ENCODE measurements around the gene ABLIM2.

ABLIM2 gene

GRCh38 chr4:8029689-8030088 is 128.9 kb downstream of the ABLIM2 start:
- Histone ChIP-seq H3K4me1 (ENCODE audit: control insufficient read depth, insufficient read depth, low read length) (no peaks in the 10 kb centered on the region), H3K4me3 (ENCODE audit: low read length) (no peak overlapping the region), H3K36me3 (ENCODE audit: control insufficient read depth, insufficient read depth, low read length) (no peaks in the 10 kb centered on the region), H3K27me3 (ENCODE audit: control insufficient read depth, insufficient read depth, low read length) (no peaks in the 10 kb centered on the region), H3K9ac (ENCODE audit: low read length) (no peak overlapping the region), H3K9me3 (ENCODE audit: control insufficient read depth, low read length) (no peaks in the 10 kb centered on the region)

GRCh38 chr4:8028884-8029568 is 129.6 kb downstream of the ABLIM2 start:
- no peak overlapping the region for H3K4me3 ChIP-seq (ENCODE audit: low read length)
- H3K9me3 ChIP-seq (ENCODE audit: control insufficient read depth, low read length): no peaks in the 10 kb centered on the region
- H3K36me3 ChIP-seq (ENCODE audit: control insufficient read depth, insufficient read depth, low read length): no peaks in the 10 kb centered on the region
- H3K27me3 ChIP-seq (ENCODE audit: control insufficient read depth, insufficient read depth, low read length): no peaks in the 10 kb centered on the region
- H3K4me1 ChIP-seq (ENCODE audit: control insufficient read depth, insufficient read depth, low read length): no peaks in the 10 kb centered on the region
- H3K9ac ChIP-seq (ENCODE audit: low read length): no peak overlapping the region

GRCh38 chr4:8028368-8028767 is 130.2 kb downstream of the ABLIM2 start:
- Histone ChIP-seq H3K27me3 (ENCODE audit: control insufficient read depth, insufficient read depth, low read length) (no peaks in the 10 kb centered on the region), H3K4me1 (ENCODE audit: control insufficient read depth, insufficient read depth, low read length) (no peaks in the 10 kb centered on the region), H3K36me3 (ENCODE audit: control insufficient read depth, insufficient read depth, low read length) (no peaks in the 10 kb centered on the region), H3K9ac (ENCODE audit: low read length) (no peak overlapping the region), H3K9me3 (ENCODE audit: control insufficient read depth, low read length) (no peaks in the 10 kb centered on the region), H3K4me3 (ENCODE audit: low read length) (no peak overlapping the region)

- H3K36me3 ChIP-seq (ENCODE audit: control insufficient read depth, insufficient read depth, low read length): no peaks in the 10 kb centered on the region
- H3K4me1 ChIP-seq (ENCODE audit: control insufficient read depth, insufficient read depth, low read length): no peaks in the 10 kb centered on the region
- no peaks in the 10 kb centered on the region for H3K27me3 ChIP-seq (ENCODE audit: control insufficient read depth, insufficient read depth, low read length)
- no peak overlapping the region for H3K9ac ChIP-seq (ENCODE audit: low read length)
- H3K4me3 ChIP-seq (ENCODE audit: low read length): no peak overlapping the region
- no peaks in the 10 kb centered on the region for H3K9me3 ChIP-seq (ENCODE audit: control insufficient read depth, low read length)
These were observed 132.2 kb downstream of the ABLIM2 start for GRCh38 chr4:8026453-8026852.

GRCh38 chr4:8025668-8026067 is 132.9 kb downstream of the ABLIM2 start:
- H3K4me1 ChIP-seq (ENCODE audit: control insufficient read depth, insufficient read depth, low read length): no peaks in the 10 kb centered on the region
- H3K4me3 ChIP-seq (ENCODE audit: low read length): no peak overlapping the region
- no peak overlapping the region for H3K9ac ChIP-seq (ENCODE audit: low read length)
- no peaks in the 10 kb centered on the region for H3K9me3 ChIP-seq (ENCODE audit: control insufficient read depth, low read length)
- no peaks in the 10 kb centered on the region for H3K27me3 ChIP-seq (ENCODE audit: control insufficient read depth, insufficient read depth, low read length)
- no peaks in the 10 kb centered on the region for H3K36me3 ChIP-seq (ENCODE audit: control insufficient read depth, insufficient read depth, low read length)

- peaks cover 12% of the 10 kb centered on the region for H3K4me1 ChIP-seq (ENCODE audit: control insufficient read depth, insufficient read depth, low read length)
These were observed 134.4 kb downstream of the ABLIM2 start for GRCh38 chr4:8024073-8024786.

GRCh38 chr4:8023696-8024033 is 134.9 kb downstream of the ABLIM2 start:
- no peaks in the 10 kb centered on the region for H3K27me3 ChIP-seq (ENCODE audit: control insufficient read depth, insufficient read depth, low read length)

More at GRCh38 chr4:8024073-8024786, 134.4 kb downstream of the ABLIM2 start:
- Histone ChIP-seq H3K27me3 (ENCODE audit: control insufficient read depth, insufficient read depth, low read length) (no peaks in the 10 kb centered on the region), H3K9me3 (ENCODE audit: control insufficient read depth, low read length) (no peaks in the 10 kb centered on the region), H3K4me3 (ENCODE audit: low read length) (no peak overlapping the region), H3K36me3 (ENCODE audit: control insufficient read depth, insufficient read depth, low read length) (no peaks in the 10 kb centered on the region), H3K9ac (ENCODE audit: low read length) (no peak overlapping the region)

GRCh38 chr4:8022767-8023695 is 135.6 kb downstream of the ABLIM2 start:
- H3K4me1 ChIP-seq (ENCODE audit: control insufficient read depth, insufficient read depth, low read length): peaks cover 12% of the 10 kb centered on the region
- no peak overlapping the region for H3K4me3 ChIP-seq (ENCODE audit: low read length)
- no peaks in the 10 kb centered on the region for H3K27me3 ChIP-seq (ENCODE audit: control insufficient read depth, insufficient read depth, low read length)
- no peaks in the 10 kb centered on the region for H3K9me3 ChIP-seq (ENCODE audit: control insufficient read depth, low read length)
- no peak overlapping the region for H3K9ac ChIP-seq (ENCODE audit: low read length)
- no peaks in the 10 kb centered on the region for H3K36me3 ChIP-seq (ENCODE audit: control insufficient read depth, insufficient read depth, low read length)

More at GRCh38 chr4:8023696-8024033, 134.9 kb downstream of the ABLIM2 start:
- no peak overlapping the region for H3K4me3 ChIP-seq (ENCODE audit: low read length)
- H3K4me1 ChIP-seq (ENCODE audit: control insufficient read depth, insufficient read depth, low read length): peaks cover 12% of the 10 kb centered on the region
- no peak overlapping the region for H3K9ac ChIP-seq (ENCODE audit: low read length)
- H3K9me3 ChIP-seq (ENCODE audit: control insufficient read depth, low read length): no peaks in the 10 kb centered on the region
- no peaks in the 10 kb centered on the region for H3K36me3 ChIP-seq (ENCODE audit: control insufficient read depth, insufficient read depth, low read length)

GRCh38 chr4:8021796-8022195 is 136.8 kb downstream of the ABLIM2 start:
- Histone ChIP-seq H3K9ac (ENCODE audit: low read length) (no peak overlapping the region), H3K4me3 (ENCODE audit: low read length) (no peak overlapping the region), H3K36me3 (ENCODE audit: control insufficient read depth, insufficient read depth, low read length) (no peaks in the 10 kb centered on the region), H3K4me1 (ENCODE audit: control insufficient read depth, insufficient read depth, low read length) (peaks cover 12% of the 10 kb centered on the region), H3K27me3 (ENCODE audit: control insufficient read depth, insufficient read depth, low read length) (no peaks in the 10 kb centered on the region), H3K9me3 (ENCODE audit: control insufficient read depth, low read length) (no peaks in the 10 kb centered on the region)

GRCh38 chr4:8019396-8020365 is 138.9 kb downstream of the ABLIM2 start:
- H3K9me3 ChIP-seq (ENCODE audit: control insufficient read depth, low read length): no peaks in the 10 kb centered on the region

GRCh38 chr4:8016527-8016926 is 142.1 kb downstream of the ABLIM2 start:
- H3K36me3 ChIP-seq (ENCODE audit: control insufficient read depth, insufficient read depth, low read length): no peaks in the 10 kb centered on the region
- H3K4me3 ChIP-seq (ENCODE audit: low read length): no peak overlapping the region
- no peaks in the 10 kb centered on the region for H3K9me3 ChIP-seq (ENCODE audit: control insufficient read depth, low read length)
- peaks cover 12% of the 10 kb centered on the region for H3K4me1 ChIP-seq (ENCODE audit: control insufficient read depth, insufficient read depth, low read length)
- no peak overlapping the region for H3K9ac ChIP-seq (ENCODE audit: low read length)
- no peaks in the 10 kb centered on the region for H3K27me3 ChIP-seq (ENCODE audit: control insufficient read depth, insufficient read depth, low read length)

More at GRCh38 chr4:8019396-8020365, 138.9 kb downstream of the ABLIM2 start:
- H3K36me3 ChIP-seq (ENCODE audit: control insufficient read depth, insufficient read depth, low read length): no peaks in the 10 kb centered on the region
- H3K4me1 ChIP-seq (ENCODE audit: control insufficient read depth, insufficient read depth, low read length): peaks cover 12% of the 10 kb centered on the region
- no peaks in the 10 kb centered on the region for H3K27me3 ChIP-seq (ENCODE audit: control insufficient read depth, insufficient read depth, low read length)
- peak overlapping the region; percentile 70 for H3K9ac ChIP-seq (ENCODE audit: low read length)
- peak overlapping the region; percentile 29 for H3K4me3 ChIP-seq (ENCODE audit: low read length)
